HG03025 (cell line): ENCODE data around the gene TOR1A.

ENCODE experiments used
- ATAC-seq: cut with Tn5 transposase; IDR thresholded peaks from one replicate; pipeline ENCODE4 v1.9.1; 2021; ENCODE audit warnings: mild to moderate bottlenecking, moderate library complexity; ENCODE audit not compliant: unreplicated experiment, low FRiP score

TOR1A gene

DNA sequence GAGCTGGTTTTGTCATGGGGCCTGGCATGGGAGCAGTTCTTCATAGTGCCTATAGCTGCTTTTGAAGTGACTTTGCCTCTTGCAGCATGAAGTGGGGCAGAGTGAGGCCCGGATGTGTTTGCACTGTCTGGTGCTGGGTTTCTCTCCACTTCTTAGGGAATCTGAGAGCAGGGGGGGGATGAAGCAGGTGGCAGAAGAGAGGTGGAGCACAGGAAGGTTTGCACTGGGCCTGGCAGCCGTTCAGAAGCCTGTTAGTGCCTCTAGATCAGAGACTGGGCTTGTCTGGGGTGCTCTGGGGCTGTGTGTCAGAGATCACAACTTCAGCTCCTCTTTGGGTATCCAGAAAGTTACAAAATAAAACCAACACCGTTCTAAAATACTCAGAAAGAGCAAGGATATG is 29.7 kb upstream of the TOR1A start:
- no peak for ATAC-seq

- ATAC-seq: no peak
Measured at GRCh38 chr9:129852579-129852978, 28.6 kb upstream of the TOR1A start.

GRCh38 chr9:129851821-129852220 is 27.9 kb upstream of the TOR1A start:
- ATAC-seq: no peak

DNA sequence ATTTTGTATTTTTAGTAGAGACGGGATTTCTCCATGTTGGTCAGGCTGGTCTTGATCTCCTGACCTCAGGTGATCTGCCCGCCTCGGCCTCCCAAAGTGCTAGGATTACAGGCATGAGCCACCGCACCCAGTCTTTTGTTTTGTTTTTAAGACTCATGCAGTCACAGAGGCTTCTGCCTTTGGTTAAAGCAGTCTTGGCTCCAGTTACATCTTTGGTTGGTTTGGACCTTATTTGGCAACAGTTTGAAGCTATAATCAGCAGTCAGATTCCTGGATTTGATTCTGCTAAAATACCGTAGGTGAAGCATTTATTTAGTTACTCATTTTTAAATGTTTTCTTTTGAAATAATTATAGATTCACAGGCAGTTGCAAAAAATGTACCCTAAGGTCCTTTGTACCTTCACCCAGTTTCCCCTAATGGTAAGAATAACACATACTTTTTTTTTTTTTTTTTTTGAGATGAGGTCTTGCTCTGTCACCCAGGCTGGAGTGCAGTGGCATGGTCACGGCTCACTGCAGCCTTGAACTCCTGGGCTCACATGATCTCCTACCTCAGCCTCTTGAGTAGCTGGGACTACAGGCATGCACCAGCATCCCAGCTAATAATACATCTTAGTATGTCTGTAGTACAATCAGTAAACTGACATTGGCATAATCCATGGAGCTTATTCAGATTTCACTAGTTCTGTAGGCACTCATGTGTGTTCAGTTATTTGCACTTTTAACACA is 27.1 kb upstream of the TOR1A start:
- ATAC-seq: no peak

GRCh38 chr9:129849901-129850300 is 26.0 kb upstream of the TOR1A start:
- no peak for ATAC-seq

DNA sequence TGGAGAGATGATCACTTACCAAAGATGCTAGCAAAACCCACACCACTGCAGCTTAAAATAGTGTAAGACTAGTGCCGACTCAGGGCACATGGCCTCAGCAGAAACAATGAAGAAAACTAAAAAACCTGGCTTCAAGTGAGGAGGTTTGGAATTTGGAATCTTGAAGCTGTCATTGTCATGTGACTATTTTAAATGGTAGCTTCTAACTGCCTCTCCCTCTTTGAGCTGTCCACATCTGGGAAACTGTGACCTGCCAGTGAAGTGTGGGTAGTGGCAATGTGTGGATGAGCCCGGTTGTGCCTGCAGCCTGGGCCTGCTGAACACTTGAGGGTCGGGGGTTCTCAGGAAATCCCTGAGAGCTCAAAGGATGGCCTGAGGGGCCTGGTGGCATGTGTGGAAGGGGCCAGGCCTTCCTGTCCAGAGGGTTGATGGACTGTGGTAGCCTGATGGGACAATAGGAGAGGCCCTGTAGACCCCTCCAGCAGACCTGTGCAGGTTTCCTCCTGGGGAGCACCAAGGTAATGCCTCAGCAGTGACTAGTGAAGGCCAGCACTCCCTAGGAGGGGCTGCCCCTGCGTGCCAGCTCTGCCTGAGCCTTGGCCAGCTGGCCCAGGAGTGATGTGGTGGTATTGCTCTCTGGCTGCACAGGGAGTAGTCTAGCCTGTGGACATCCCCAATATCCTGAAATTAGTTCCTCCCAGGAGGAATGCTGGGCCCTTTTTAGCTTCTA is 24.9 kb upstream of the TOR1A start:
- no peak for ATAC-seq

DNA sequence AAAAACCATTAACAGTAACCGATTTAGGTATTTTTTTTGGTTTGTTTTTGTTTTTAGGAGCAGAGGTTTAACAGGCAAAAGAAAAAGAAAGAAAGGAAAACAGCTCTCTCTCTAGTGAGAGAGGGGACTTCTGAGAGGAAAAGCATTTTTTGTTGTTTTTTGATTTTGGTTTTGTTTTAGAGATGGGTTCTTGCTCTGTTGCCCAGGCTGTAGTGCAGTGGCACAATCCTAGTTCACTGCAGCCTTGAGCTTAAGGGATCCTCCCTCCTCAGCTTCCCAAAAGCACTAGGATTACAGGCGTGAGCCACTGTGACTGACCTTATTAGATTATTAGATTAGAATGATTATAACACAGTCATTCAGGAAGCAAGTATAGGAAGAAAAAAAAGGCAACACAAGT is 21.4 kb upstream of the TOR1A start:
- no peak for ATAC-seq

DNA sequence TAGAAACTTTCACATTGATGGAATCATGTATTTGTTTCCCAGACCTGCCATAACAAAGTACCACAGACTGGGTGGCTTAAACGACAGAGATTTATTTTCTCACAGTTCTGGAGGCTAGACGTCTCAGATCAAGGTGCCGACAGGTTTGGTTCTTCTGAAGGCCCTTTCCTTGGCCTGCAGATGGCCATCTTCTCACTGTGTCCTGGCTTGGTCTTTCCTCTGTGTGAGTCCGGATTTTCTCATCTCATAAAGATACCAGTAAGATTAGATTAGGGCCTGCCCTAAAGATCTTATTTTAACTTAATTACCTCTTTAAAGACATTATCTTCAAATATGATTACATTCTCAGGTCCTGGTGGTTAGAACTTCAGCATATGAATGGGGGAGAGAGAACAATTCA is 17.1 kb upstream of the TOR1A start:
- no peak for ATAC-seq

GRCh38 chr9:129840034-129840433 is 16.1 kb upstream of the TOR1A start:
- no peak for ATAC-seq

GRCh38 chr9:129839324-129840023 is 15.5 kb upstream of the TOR1A start:
- ATAC-seq: no peak

- no peak for ATAC-seq
Measured at GRCh38 chr9:129838707-129839259, 14.8 kb upstream of the TOR1A start.

DNA sequence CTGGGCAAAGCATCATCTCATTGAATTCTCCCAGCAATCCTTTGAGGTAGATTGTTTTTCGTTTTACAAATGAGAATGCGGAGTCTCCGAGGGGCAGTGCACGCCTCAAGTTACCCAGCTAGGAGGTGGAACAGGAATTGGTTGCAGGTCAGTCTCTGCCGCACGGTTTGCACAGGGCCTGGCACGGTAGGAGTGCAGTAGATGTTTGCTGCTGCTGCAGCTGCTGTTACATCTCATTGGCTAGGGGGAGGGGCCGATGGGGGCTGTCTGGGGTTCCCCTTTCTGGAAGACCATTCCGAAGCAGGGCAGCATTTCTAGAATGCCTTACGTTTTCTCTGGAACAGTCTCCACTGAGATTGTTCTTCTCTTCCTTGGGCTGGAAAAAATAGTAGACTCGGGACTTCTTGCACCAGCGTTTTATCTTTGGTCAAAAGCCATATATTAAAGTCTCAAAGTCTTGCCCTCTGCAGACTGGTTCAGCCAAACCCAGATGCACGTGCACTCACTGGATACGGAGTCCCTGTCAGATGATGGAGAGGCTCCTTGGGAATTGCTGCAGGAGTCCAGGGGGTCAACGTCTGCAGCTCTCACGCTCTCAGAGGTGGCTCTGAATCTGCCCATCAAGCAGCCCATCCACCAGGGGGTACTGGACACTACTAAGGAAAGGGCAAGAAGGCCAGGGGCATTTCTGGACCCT is 12.5 kb upstream of the TOR1A start:
- ATAC-seq: no peak

- ATAC-seq: no peak
Measured at GRCh38 chr9:129835860-129836223, 11.9 kb upstream of the TOR1A start.

DNA sequence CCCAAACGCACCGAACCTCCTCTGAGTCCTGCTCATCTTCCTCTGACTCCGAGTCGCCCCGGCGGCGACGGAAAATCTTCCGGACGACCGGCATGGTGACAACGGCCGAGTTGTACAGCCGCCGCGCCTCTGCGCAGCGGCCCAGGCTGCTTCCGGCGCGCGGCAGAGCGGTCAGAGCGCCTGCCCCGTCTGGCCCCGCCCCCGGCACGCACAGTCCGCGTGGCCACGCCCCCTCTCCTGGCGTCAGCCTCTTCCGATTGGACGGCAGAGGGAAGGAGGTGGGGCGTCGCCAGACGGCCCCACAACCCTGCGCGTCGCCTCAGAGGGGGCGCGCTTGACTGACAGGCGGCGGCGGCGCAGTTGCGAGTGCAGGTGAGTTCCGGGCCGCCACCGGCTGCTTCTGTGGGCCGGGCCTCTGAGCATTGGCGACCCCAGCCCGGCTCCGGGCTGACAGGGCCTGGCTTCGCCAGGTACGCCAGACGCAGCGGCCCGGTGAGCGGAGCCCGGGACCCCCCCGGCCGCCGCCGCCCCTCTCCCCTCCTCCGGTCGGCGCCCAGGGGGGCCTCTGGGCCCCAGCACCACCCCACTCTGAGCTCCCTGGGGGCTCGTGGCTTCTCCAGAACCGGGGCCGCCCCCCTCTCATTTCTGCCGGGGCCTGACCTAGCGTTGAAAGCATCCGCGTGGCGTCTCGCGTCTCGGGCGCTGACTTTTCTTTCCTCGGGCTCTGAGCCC is 11.4 kb upstream of the TOR1A start, which contains the start of the genes C9orf78 and USP20:
TSS of gene C9orf78 (minus strand) at position 148 of the 732 bp plus-strand sequence. CDS start at position 94, 54 bp downstream.
TSS of gene USP20 (plus strand) at position 331 of the 732 bp plus-strand sequence. CDS start 17,098 bp downstream, outside the sequence.
- peak; percentile 92 for ATAC-seq

GRCh38 chr9:129834489-129835127 is 10.7 kb upstream of the TOR1A start:
- ATAC-seq: peak; percentile 28

- no peak for ATAC-seq
Measured at GRCh38 chr9:129832982-129833381, 9.0 kb upstream of the TOR1A start.

GRCh38 chr9:129828969-129829368 is 5.0 kb upstream of the TOR1A start:
- ATAC-seq: no peak

DNA sequence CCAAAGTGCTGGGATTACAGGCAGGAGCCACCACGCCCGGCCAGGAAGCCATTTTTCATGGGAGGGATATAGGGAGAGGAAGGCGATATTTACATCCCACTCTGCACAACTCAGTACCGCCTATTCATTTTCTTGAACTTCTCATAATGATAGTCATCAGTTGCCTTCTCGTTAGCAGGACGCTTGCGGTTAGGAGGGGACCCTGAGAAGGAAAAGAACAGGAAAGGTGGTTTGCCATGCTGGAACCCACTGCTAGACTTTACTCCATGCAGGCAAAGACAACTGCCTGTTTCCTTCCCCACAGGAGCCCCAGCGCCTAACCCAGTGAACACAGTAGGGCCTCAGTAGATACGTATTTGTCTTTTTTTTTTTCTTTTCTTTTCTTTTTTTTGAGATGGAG is 4.1 kb upstream of the TOR1A start:
- no peak for ATAC-seq

- no peak for ATAC-seq
Measured at GRCh38 chr9:129826759-129827158, 2.8 kb upstream of the TOR1A start.
